CD14-positive monocyte (primary cell): ENCODE data around the gene IBA57. TPM values are rescaled to one million over a fixed set of nuclear protein-coding genes. Genes with fewer than 3 reads are reported as not detected.

Source experiments
- DNase-seq, 3 donors: peaks; one replicate each; pipeline ENCODE4 v3.0.0-alpha.2; 2011 to 2022
- H2AFZ ChIP-seq: 2 replicates; pipeline ENCODE4 v1.6.0; 2012; ENCODE audit warnings: mild to moderate bottlenecking, low read depth, low read length, inconsistent platforms; ENCODE audit not compliant: insufficient read depth, poor library complexity, severe bottlenecking
- H3K27ac ChIP-seq, 2 donors: 1 replicate in 1 of 2; 2 replicates in 1 of 2; pipeline ENCODE4 v1.5.1; 2012 to 2013; ENCODE audit warnings: low read length in 2 of 2, control low read depth in 1 of 2, inconsistent platforms in 1 of 2, low read depth in 1 of 2, mild to moderate bottlenecking in 1 of 2
- H3K27me3 ChIP-seq, 2 donors: one replicate each; pipeline versions ENCODE4 v1.6.0 to v1.6.1; 2011 to 2013; ENCODE audit warnings: low read length in 2 of 2; ENCODE audit not compliant: control insufficient read depth in 2 of 2, insufficient read depth in 2 of 2
- H3K36me3 ChIP-seq, 2 donors: replicated peaks in 1 of 2; 1 replicate in 1 of 2; 2 replicates in 1 of 2; pipeline versions ENCODE4 v1.5.1 to v1.6.1; 2012 to 2013; ENCODE audit warnings: low read length in 2 of 2, control low read depth in 1 of 2, inconsistent platforms in 1 of 2, mild to moderate bottlenecking in 1 of 2; ENCODE audit not compliant: insufficient read depth in 2 of 2, control insufficient read depth in 1 of 2
- H3K4me1 ChIP-seq, 2 donors: 1 replicate in 1 of 2; 2 replicates in 1 of 2; pipeline versions ENCODE4 v1.5.1 to v1.6.1; 2012 to 2013; ENCODE audit warnings: low read length in 2 of 2, control low read depth in 1 of 2, inconsistent platforms in 1 of 2, mild to moderate bottlenecking in 1 of 2, moderate library complexity in 1 of 2; ENCODE audit not compliant: insufficient read depth in 2 of 2, control insufficient read depth in 1 of 2
- H3K4me2 ChIP-seq: replicated peaks from 2 replicates; pipeline ENCODE3; 2012; ENCODE audit warnings: low read length, moderate library complexity, mild to moderate bottlenecking; ENCODE audit not compliant: poor library complexity, severe bottlenecking; ENCODE audit errors: extremely low read depth
- H3K4me3 ChIP-seq, 3 experiments: fragments of 200-600 bp in 1 of 3; sonication (generic) in 1 of 3; replicated peaks in 1 of 3; 1 replicate in 2 of 3; 2 replicates in 1 of 3; pipeline ENCODE4 v1.5.1; 2011 to 2013; ENCODE audit warnings: low read length in 3 of 3, mild to moderate bottlenecking in 3 of 3, control low read depth in 2 of 3, low read depth in 2 of 3, inconsistent platforms in 1 of 3, moderate library complexity in 1 of 3
- H3K79me2 ChIP-seq: 2 replicates; pipeline ENCODE4 v1.6.0; 2012; ENCODE audit warnings: mild to moderate bottlenecking, control low read depth, inconsistent platforms, low read length, moderate library complexity; ENCODE audit not compliant: insufficient read depth
- H3K9ac ChIP-seq: 2 replicates; pipeline ENCODE4 v1.6.0; 2017; ENCODE audit warnings: low read length, mild to moderate bottlenecking; ENCODE audit not compliant: insufficient read depth, poor library complexity, severe bottlenecking
- H3K9me3 ChIP-seq, 2 donors: replicated peaks in 1 of 2; 1 replicate in 1 of 2; 2 replicates in 1 of 2; pipeline versions ENCODE4 v1.5.1 to v1.6.1; 2012 to 2013; ENCODE audit warnings: low read length in 2 of 2, control low read depth in 1 of 2; ENCODE audit not compliant: control insufficient read depth in 1 of 2, insufficient read depth in 1 of 2
- H4K20me1 ChIP-seq: 2 replicates; pipeline ENCODE4 v1.6.0; 2012; ENCODE audit warnings: mild to moderate bottlenecking, low read length, control low read depth, moderate library complexity; ENCODE audit not compliant: insufficient read depth
- H3K27ac Mint-ChIP-seq, 7 donors: one replicate each; pipeline ENCODE4 v1.8.0; 2020; ENCODE audit warnings: mild to moderate bottlenecking in 7 of 7, mixed read lengths in 7 of 7, moderate library complexity in 6 of 7, inconsistent platforms in 2 of 7
- H3K27me3 Mint-ChIP-seq, 3 donors: one replicate each; pipeline ENCODE4 v1.8.0; 2021 to 2022; ENCODE audit warnings: low read depth in 3 of 3, mild to moderate bottlenecking in 3 of 3, mixed read lengths in 3 of 3, moderate library complexity in 3 of 3, inconsistent platforms in 1 of 3
- H3K36me3 Mint-ChIP-seq, 2 donors: one replicate each; pipeline ENCODE4 v1.8.0; 2020; ENCODE audit warnings: mixed read lengths in 2 of 2, inconsistent platforms in 1 of 2, mild to moderate bottlenecking in 1 of 2
- H3K4me1 Mint-ChIP-seq: one replicate; pipeline ENCODE4 v1.8.0; 2020; ENCODE audit warnings: mild to moderate bottlenecking, mixed read lengths
- H3K4me3 Mint-ChIP-seq, 2 donors: one replicate each; pipeline ENCODE4 v1.8.0; 2020; ENCODE audit warnings: mild to moderate bottlenecking in 2 of 2, mixed read lengths in 2 of 2, moderate library complexity in 1 of 2
- H3K9me3 Mint-ChIP-seq, 7 donors: one replicate each; pipeline ENCODE4 v1.8.0; 2020 to 2022; ENCODE audit warnings: mixed read lengths in 7 of 7, mild to moderate bottlenecking in 6 of 7, moderate library complexity in 6 of 7, inconsistent platforms in 2 of 7
- WGBS: methylation state at CpG from one replicate; pipeline ENCODE4 v1.1.5; 2013; ENCODE audit warnings: missing lambda C conversion rate; ENCODE audit not compliant: insufficient coverage; 5-methylcytosine and 5-hydroxymethylcytosine counted together
- intact Hi-C, 2 donors: fragments of 100-400 bp; cut with micrococcal nuclease; formaldehyde crosslinking; loops; one replicate each; pipeline versions ENCODE4 v1.15.0 to v1.15.1; 2023
- polyA plus RNA-seq, 3 donors: library from polyadenylated mRNA; depleted of rRNA in 1 of 3; unstranded in 2 of 3; stranded (reverse) in 1 of 3; fragments of 300-500 nt in 2 of 3; fragments of >200 nt in 1 of 3; fragmentation: Illumina TruSeq in 2 of 3; gene quantifications; 1 replicate in 2 of 3; 2 replicates in 1 of 3; pipeline ENCODE4 v1.2.3, GENCODE V29; 2012 to 2021
- TF ChIP-seq, protein P1 (sequence below): fragments of 200-600 bp; IDR thresholded peaks from one replicate; pipeline ENCODE4 v1.8.0; 2022; ENCODE audit warnings: antibody characterized with exemption, mild to moderate bottlenecking

The IBA57 gene
- polyA plus RNA-seq, 3 donors: 1.6 to 2.1 (median 1.7) TPM

DNA sequence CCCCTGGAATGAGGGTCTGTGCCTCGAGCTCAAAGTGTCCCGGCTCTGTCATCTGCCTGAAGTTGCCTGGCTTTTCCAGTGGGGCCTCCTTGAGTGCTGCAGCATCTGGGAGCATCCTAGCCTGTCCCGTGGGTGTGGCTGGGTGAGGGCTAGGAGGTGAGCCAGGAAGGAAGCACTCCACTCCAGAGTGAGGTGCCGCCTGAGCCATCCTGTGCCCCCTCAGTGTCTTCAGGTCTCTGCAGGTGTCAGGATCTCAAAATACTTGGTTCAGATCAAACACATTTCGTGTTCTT, 11.5 kb downstream of the IBA57 start:
- no peak overlapping the region for H3K4me2 ChIP-seq
- H3K27ac ChIP-seq: no peak overlapping the region
- DNase-seq: no peak
- Mint-ChIP-seq H3K36me3 (peaks cover 0 to 8% of the 10 kb centered on the region in 2 donors), H3K27ac (no peak overlapping the region), H3K27me3 (no peaks in the 10 kb centered on the region), H3K4me1 (peaks cover 22% of the 10 kb centered on the region), H3K4me3 (no peak overlapping the region), H3K9me3 (no peaks in the 10 kb centered on the region)
- no peaks in the 10 kb centered on the region for H3K27me3 ChIP-seq
- no peak overlapping the region for H3K9ac ChIP-seq
- no peak overlapping the region for H2AFZ ChIP-seq
- 100% methylated on average over 2 of the region's 5 CpGs for WGBS
- peaks cover 3% of the 10 kb centered on the region for H3K79me2 ChIP-seq
- no peak overlapping the region for H3K4me3 ChIP-seq
- intact Hi-C loops: no loop called here
- TF ChIP-seq, protein P1, sequence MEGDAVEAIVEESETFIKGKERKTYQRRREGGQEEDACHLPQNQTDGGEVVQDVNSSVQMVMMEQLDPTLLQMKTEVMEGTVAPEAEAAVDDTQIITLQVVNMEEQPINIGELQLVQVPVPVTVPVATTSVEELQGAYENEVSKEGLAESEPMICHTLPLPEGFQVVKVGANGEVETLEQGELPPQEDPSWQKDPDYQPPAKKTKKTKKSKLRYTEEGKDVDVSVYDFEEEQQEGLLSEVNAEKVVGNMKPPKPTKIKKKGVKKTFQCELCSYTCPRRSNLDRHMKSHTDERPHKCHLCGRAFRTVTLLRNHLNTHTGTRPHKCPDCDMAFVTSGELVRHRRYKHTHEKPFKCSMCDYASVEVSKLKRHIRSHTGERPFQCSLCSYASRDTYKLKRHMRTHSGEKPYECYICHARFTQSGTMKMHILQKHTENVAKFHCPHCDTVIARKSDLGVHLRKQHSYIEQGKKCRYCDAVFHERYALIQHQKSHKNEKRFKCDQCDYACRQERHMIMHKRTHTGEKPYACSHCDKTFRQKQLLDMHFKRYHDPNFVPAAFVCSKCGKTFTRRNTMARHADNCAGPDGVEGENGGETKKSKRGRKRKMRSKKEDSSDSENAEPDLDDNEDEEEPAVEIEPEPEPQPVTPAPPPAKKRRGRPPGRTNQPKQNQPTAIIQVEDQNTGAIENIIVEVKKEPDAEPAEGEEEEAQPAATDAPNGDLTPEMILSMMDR: no peak
- no peaks in the 10 kb centered on the region for H4K20me1 ChIP-seq
- peaks cover 0 to 10% of the 10 kb centered on the region in 2 donors for H3K36me3 ChIP-seq
- H3K4me1 ChIP-seq: peaks cover 19 to 20% of the 10 kb centered on the region in 2 donors
- peaks cover 0 to 7% of the 10 kb centered on the region in 2 donors for H3K9me3 ChIP-seq

DNA sequence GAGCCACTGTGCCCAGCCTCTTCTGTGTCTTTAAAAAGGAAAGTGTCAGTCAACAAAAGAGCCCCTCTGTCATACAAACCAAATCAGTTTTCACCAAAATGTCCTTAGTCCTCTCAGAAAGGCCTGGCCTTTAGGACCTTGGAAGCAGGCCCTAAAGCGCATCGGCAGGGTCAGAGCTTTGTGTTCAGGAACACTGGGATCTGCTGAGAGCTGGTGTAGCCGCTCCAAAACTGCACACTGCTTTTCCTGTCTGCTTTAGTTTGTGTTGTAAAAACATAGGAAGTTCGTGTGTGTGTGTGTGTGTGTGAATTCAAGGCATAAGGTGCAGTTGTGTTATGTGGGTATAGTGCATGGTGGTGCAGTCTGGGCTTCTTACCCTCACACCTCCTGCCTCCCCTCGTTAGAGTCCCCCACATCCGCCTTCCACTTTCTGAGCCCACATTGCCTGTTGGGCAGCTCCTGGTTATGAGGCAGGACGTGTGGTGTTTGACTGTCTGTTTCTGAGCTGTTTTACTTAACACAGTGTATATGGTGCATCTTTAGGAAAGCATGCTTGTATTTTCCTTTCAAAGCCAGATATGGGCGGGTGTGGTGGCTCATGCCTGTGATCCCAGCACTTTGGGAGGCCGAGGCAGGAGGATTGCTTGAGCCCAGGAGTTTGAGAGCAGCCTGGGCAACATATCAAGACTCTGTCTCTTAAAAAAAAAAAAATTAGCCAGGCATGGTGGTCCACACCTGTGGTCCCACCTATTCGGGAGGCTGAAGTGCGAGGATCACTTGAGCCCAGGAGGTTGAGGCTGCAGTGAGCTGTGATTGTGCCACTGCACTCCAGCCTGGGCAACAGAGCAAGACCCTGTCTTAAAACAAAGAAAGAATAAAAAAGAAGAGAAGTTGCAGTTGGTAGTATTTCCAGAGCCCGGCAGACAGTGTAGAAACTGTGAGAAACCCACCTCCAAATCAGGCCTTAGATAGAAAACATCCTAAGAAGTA, 12.4 kb downstream of the IBA57 start:
- no peak for DNase-seq
- Histone ChIP-seq H3K4me3 (no peak overlapping the region), H3K27me3 (no peaks in the 10 kb centered on the region), H3K4me1 (peaks cover 19 to 20% of the 10 kb centered on the region in 2 donors), H3K9me3 (peaks cover 0 to 7% of the 10 kb centered on the region in 2 donors), H3K36me3 (peaks cover 0 to 10% of the 10 kb centered on the region in 2 donors), H3K9ac (no peak overlapping the region), H3K27ac (peak overlapping the region; percentile 33 to 55), H3K79me2 (peaks cover 3% of the 10 kb centered on the region), H4K20me1 (no peaks in the 10 kb centered on the region), H3K4me2 (no peak overlapping the region), H2AFZ (no peak overlapping the region)
- Mint-ChIP-seq H3K27me3 (no peaks in the 10 kb centered on the region), H3K27ac (peak overlapping the region; percentile 55 to 83 (median 65)), H3K36me3 (peaks cover 0 to 8% of the 10 kb centered on the region in 2 donors), H3K4me1 (peaks cover 22% of the 10 kb centered on the region), H3K4me3 (no peak overlapping the region), H3K9me3 (no peaks in the 10 kb centered on the region)
- WGBS: 79% methylated on average over 7 of the region's 12 CpGs
- intact Hi-C loops: no loop called here
- TF ChIP-seq, protein P1: no peak
